ENCODE measurements around the gene RSPH3. TPM values are rescaled to one million over a fixed set of nuclear protein-coding genes. Genes with fewer than 3 reads are reported as not detected.

Gene RSPH3, protein sequence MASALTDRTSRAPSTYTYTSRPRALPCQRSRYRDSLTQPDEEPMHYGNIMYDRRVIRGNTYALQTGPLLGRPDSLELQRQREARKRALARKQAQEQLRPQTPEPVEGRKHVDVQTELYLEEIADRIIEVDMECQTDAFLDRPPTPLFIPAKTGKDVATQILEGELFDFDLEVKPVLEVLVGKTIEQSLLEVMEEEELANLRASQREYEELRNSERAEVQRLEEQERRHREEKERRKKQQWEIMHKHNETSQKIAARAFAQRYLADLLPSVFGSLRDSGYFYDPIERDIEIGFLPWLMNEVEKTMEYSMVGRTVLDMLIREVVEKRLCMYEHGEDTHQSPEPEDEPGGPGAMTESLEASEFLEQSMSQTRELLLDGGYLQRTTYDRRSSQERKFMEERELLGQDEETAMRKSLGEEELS
- total RNA-seq (ENCODE audit: low replicate concordance): 5.2 and 6.4 TPM in 2 replicates

DNA sequence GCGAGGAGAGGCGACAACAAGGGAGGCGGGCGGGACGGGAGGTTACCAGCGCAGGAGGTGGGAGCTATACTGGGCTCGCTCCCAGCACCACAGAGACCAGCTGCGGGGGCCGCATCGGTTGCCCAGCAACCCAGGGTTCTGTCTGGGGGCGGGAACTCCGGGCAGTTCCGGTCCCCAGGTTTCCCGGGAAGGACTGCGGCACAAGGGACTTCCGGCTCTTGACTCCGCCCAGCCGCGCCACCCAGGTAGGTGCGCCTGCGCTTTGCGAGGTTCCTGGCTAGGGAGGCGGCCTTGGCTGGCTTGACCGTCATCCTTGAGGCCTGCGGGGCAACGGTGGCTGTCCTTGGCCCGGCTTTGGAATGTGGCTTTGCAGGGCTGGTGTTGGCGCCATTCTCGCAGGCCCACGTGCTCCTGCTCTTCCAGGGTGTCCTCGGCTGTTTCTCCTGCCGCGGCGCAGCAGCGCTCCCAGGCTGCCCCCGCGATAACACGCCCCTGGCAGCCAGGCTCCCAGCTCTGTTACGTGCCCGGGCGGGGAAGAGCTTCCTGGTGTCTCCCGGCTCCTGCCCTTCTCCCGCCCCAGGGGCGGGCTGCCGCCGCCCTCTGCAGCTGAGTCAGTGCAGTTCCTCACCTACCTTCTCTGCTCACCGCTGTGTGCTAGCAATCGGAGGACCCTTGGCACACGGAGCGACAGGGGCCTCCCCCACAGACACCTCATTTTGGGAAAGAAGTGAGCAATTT is at the start of gene RSPH3:
Gene RSPH3, minus strand, starts transcription at position 537 of the 738 bp plus-strand sequence. CDS start 652 bp downstream, outside the sequence.
- peak; percentile 84 for DNase-seq (ENCODE audit: low read depth)
- H3K4me3 ChIP-seq (ENCODE audit: low read depth, low read length): peak within 1 kb of the TSS; percentile 95
- TF ChIP-seq, protein P1, sequence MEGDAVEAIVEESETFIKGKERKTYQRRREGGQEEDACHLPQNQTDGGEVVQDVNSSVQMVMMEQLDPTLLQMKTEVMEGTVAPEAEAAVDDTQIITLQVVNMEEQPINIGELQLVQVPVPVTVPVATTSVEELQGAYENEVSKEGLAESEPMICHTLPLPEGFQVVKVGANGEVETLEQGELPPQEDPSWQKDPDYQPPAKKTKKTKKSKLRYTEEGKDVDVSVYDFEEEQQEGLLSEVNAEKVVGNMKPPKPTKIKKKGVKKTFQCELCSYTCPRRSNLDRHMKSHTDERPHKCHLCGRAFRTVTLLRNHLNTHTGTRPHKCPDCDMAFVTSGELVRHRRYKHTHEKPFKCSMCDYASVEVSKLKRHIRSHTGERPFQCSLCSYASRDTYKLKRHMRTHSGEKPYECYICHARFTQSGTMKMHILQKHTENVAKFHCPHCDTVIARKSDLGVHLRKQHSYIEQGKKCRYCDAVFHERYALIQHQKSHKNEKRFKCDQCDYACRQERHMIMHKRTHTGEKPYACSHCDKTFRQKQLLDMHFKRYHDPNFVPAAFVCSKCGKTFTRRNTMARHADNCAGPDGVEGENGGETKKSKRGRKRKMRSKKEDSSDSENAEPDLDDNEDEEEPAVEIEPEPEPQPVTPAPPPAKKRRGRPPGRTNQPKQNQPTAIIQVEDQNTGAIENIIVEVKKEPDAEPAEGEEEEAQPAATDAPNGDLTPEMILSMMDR (IDR thresholded peaks at IDR 0.05; ENCODE audit: insufficient read depth, low read length): peak; percentile 23

DNA sequence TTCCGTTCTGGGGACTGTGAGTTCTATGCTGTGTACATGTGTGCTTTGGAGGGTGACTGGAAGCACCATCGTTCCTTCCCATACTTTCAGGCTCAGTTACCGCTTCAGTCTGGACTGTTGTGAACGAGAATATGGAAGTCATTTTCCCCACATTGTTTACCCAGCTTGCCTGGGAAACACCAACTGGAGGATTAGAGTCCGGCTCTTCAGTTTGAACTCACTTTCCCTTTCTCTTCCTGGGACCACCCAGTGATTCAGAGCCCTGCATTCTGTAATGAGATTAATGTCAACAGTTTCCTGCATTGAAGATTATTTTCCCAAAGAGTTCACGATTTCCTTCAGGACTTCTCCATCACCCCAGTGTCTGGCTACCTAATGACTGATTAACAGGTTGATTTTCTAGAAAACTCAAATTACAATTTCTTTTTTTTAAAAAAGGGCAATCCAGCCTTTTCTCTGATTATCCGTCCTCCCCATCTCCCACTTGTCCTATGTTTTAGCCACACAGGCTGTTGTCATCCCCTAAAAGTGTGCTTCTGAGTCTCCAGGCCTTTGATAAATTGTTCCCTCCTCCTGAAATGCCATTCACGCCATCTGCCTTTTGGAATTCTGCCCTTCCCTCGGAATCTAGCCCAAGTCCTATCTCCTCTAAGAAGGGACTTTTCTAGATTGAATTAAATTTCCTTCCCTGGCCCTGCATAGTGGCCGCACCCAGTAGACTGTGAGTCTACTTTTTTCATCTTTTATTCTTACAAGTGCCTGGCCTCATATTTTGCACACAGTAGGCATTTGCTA is 48.1 kb upstream of the RSPH3 start:
- DNase-seq (ENCODE audit: low read depth): no peak
- TF ChIP-seq, protein P1 (IDR thresholded peaks at IDR 0.05; ENCODE audit: insufficient read depth, low read length): no peak
- no peak overlapping the region for H3K4me3 ChIP-seq (ENCODE audit: low read depth, low read length)

DNA sequence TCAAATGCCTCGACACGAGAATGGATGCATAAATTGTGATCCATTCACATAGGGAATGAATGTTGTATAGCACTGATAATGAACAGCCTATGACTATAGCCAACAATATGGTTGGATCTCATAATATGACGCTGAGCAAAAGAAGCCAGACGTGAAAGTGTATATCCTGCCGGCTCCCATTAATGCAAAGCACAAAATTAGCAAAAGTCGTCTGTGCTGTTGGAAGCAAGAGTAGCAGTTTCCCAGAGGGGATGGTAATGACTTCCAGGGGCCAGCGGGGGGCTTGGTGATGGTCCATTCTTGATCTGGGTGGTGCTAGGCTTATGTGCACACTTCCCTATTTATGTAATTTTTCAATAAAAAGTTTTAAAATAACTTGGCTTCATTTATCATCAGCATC is 45.8 kb upstream of the RSPH3 start:
- DNase-seq (ENCODE audit: low read depth): no peak
- TF ChIP-seq, protein P1 (IDR thresholded peaks at IDR 0.05; ENCODE audit: insufficient read depth, low read length): no peak
- no peak overlapping the region for H3K4me3 ChIP-seq (ENCODE audit: low read depth, low read length)

DNA sequence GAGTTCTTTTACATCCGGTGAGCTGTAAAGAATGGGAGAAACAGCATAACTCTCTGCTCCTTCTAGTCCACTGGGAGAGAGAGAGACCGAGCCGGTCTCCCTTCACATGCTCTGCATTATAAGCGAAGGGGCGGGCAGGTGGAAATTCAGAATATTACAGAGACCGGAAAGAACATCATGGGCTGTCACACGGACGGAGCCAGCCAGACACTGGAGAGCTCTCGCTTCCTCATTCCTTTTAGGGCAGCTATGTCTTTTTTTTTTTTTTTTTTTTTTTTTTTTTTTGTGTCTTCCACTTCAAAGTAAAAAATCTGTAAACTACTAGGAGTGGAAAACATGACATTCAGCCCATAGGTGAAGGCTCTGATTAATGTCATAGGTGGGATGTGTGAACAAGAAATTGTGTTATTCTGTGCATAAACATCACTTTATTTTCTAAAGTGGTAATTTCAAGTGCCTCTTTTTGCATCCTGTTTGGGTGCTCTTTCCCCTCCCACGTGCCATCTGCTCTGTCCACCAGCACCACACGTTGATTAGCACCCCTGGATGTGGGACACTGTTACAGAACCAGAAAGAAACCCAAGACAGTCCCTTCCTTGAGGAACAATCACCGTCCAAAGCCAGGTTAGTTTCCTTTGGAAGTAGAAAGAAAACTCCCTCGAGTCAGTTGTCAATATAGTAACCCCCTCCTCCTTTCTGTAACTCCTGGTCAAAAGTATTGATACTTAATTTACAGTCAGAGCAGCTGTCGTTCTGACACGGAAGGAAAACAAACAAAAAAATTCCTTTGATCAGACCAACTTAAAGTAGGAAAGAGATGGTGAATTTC is 45.1 kb upstream of the RSPH3 start, which contains the start of gene TAGAP:
Gene TAGAP, minus strand, starts transcription at position 93 of the 829 bp plus-strand sequence. CDS start 845 bp downstream, outside the sequence.
- no peak within 1 kb of the TSS for H3K4me3 ChIP-seq (ENCODE audit: low read depth, low read length)
- TF ChIP-seq, protein P1 (IDR thresholded peaks at IDR 0.05; ENCODE audit: insufficient read depth, low read length): no peak
- DNase-seq (ENCODE audit: low read depth): no peak

DNA sequence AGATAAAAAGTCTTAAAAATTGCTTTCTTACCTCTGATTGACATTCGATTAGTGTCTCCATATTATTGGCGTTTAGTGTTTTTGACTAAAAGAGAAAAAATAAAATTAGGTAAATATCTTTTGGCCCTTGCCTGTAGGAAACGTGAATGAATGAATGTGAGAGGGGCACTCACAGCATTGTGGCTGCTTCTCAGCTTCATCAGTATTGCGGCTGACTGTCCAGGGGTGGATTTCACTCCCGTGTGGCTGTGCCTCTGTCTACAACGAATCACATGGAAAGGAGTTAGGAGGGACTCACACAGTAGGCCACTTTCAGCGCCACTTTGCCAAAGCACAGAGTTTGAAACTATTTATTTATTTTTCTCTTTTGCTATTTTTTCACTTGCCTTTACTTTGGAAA is 43.9 kb upstream of the RSPH3 start:
- no peak for DNase-seq (ENCODE audit: low read depth)
- TF ChIP-seq, protein P1 (IDR thresholded peaks at IDR 0.05; ENCODE audit: insufficient read depth, low read length): no peak
- no peak overlapping the region for H3K4me3 ChIP-seq (ENCODE audit: low read depth, low read length)

All from fibroblast of the aortic adventitia (primary cell).